HG03066 (cell line): ENCODE measurements around the gene KISS1.

Source experiments
- ATAC-seq: cut with Tn5 transposase; IDR thresholded peaks from one replicate; pipeline ENCODE4 v1.9.1; 2021; ENCODE audit warnings: low read depth; ENCODE audit not compliant: unreplicated experiment

The KISS1 gene

DNA sequence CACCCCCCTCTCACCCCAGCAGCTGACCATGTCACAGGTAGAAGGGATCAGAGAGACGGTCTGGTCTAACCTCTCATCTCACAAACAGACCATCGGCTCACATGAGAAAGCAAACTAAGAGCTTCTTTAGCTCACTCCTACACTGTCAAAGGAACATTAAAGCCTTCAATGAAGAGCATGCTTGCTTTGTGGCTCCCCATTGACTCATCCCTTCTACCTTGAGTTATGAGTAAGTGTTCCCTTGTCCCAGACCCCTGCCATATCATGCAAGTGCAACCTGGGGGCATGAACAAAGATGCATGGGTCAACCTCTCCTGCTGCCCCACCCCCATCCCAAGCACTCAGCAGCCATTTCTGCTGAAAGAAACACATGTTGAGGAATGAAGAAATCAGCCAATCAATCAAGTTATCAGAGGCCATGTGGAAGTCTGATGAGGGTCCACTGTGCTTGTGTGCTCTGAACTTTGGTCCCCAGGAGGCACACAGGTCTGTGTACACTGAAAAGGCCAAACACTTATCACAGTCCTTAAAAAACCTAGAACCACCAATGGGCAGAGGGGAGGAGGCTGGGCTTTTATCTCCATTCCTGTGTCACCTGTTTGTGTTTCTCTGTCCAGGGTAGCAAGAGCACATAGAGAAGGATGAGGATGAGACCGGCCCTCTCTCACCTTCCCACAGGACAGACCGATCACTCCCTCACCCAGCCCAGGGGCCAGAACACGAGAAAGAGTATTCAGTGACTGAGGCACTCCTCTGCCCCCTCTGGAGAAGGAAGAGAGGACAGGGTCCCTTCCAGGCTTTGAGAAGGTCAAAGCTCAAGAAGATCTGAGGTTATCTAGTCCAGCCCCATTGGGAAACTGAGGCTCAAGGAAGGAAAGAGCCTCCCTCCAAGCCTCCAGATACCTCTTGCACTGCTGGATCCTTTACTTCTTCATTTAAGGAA lies 54.0 kb downstream of the KISS1 start:
- ATAC-seq = no peak

GRCh38 chr1:204141131-204141530 lies 55.2 kb downstream of the KISS1 start:
- no peak for ATAC-seq
